Gastrocnemius medialis (tissue), 4 donors: Measurements from ENCODE around the gene CCDC93.

Experiments
- POLR2A ChIP-seq, 2 donors: fragments of 450-650 bp; IDR thresholded peaks; one replicate each; pipeline ENCODE4 v1.6.1; 2017; ENCODE audit warnings: antibody characterized with exemption in 2 of 2, mild to moderate bottlenecking in 2 of 2, moderate library complexity in 2 of 2
- TF ChIP-seq, protein P1 (sequence below), 5 experiments: fragments of 450-650 bp in 3 of 5; fragments of 200-600 bp in 2 of 5; sonication (generic) in 2 of 5; IDR thresholded peaks in 4 of 5; conservative IDR thresholded peaks in 1 of 5; 1 replicate in 4 of 5; 2 replicates in 1 of 5; pipeline ENCODE4 v1.5.1; 2016 to 2019; ENCODE audit warnings: antibody characterized with exemption in 5 of 5, mild to moderate bottlenecking in 3 of 5, moderate library complexity in 3 of 5

DNA sequence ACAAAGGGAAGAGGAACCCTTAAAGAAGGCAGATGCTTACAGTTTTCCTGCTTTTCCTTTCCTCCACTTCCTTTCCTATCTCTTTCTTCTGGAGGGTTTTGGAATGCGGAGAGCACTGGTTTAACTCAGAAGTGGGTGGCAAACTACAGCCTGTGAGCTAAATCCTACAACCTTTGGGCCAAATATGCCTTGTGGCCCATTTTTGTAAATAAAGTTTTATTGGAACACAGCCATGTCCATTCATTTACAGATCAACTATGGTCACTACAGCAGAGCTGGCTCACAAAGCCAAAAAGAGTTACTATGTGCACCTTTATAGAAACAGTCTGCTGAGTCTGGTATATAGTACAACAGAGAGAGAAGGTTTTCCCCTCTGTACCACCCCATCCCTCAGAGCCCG, 69.1 kb downstream of the CCDC93 start:
- TF ChIP-seq, protein P1, sequence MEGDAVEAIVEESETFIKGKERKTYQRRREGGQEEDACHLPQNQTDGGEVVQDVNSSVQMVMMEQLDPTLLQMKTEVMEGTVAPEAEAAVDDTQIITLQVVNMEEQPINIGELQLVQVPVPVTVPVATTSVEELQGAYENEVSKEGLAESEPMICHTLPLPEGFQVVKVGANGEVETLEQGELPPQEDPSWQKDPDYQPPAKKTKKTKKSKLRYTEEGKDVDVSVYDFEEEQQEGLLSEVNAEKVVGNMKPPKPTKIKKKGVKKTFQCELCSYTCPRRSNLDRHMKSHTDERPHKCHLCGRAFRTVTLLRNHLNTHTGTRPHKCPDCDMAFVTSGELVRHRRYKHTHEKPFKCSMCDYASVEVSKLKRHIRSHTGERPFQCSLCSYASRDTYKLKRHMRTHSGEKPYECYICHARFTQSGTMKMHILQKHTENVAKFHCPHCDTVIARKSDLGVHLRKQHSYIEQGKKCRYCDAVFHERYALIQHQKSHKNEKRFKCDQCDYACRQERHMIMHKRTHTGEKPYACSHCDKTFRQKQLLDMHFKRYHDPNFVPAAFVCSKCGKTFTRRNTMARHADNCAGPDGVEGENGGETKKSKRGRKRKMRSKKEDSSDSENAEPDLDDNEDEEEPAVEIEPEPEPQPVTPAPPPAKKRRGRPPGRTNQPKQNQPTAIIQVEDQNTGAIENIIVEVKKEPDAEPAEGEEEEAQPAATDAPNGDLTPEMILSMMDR (IDR thresholded peaks at IDR 0.05 in 4 of 5, conservative IDR thresholded peaks at IDR 0.05 in 1 of 5) = no peak
- no peak for TF ChIP-seq POLR2A (IDR thresholded peaks at IDR 0.05)
